ENCODE measurements around the gene IGDCC3. TPM values are rescaled to one million over a fixed set of nuclear protein-coding genes. Genes with fewer than 3 reads are reported as not detected.
"Not testable (repeated sequence)": the region's sequence is repeated elsewhere in the genome, so short reads cannot be mapped to it uniquely, and the experiment has no call there.

The IGDCC3 gene
- total RNA-seq, 2 donors from 2014 or later, result 7.9 to 13.5 TPM

- Histone ChIP-seq H3K27ac (ENCODE audit: low read depth, low read length) (peak overlapping the region; percentile 98), H3K4me3 (ENCODE audit: low read length) (peak overlapping the region; percentile 77), H3K36me3 (ENCODE audit: control insufficient read depth, insufficient read depth, low read length) (no peaks in the 10 kb centered on the region), H3K27me3 (ENCODE audit: control insufficient read depth, insufficient read depth, low read length, poor library complexity, severe bottlenecking) (peaks cover 19% of the 10 kb centered on the region), H3K9me3 (ENCODE audit: control insufficient read depth, low read length) (peaks cover 24% of the 10 kb centered on the region), H3K4me1 (ENCODE audit: control insufficient read depth, insufficient read depth, low read length) (no peaks in the 10 kb centered on the region), H3K9ac (ENCODE audit: extremely low read depth, low read length, poor library complexity, severe bottlenecking) (no peak overlapping the region)
- Mint-ChIP-seq H3K9me3 (peaks cover 31% of the 10 kb centered on the region), H3K27me3 (ENCODE audit: insufficient read depth) (peaks cover 36% of the 10 kb centered on the region), H3K36me3 (ENCODE audit: low read depth) (peaks cover 7% of the 10 kb centered on the region), H3K4me1 (peaks cover 7% of the 10 kb centered on the region), H3K4me3 (peak overlapping the region; percentile 51), H3K27ac (no peak overlapping the region)
- 1 to 3% methylated on average over 19 to 85 of the region's 85 CpGs for WGBS, 2 experiments (ENCODE audit: insufficient coverage in 1 of 2, insufficient read length in 1 of 2)
- DNase-seq, result peak; percentile 76
- TF ChIP-seq CTCF (conservative IDR thresholded peaks at IDR 0.05), result no peak
Measured at GRCh38 chr15:65355173-65355987, 22.4 kb downstream of the IGDCC3 start.

- Histone ChIP-seq H3K36me3 (ENCODE audit: control insufficient read depth, insufficient read depth, low read length) (no peaks in the 10 kb centered on the region), H3K4me1 (ENCODE audit: control insufficient read depth, insufficient read depth, low read length) (no peaks in the 10 kb centered on the region), H3K27ac (ENCODE audit: low read depth, low read length) (peak overlapping the region; percentile 97), H3K4me3 (ENCODE audit: low read length) (no peak overlapping the region), H3K9ac (ENCODE audit: extremely low read depth, low read length, poor library complexity, severe bottlenecking) (no peak overlapping the region), H3K9me3 (ENCODE audit: control insufficient read depth, low read length) (peaks cover 24% of the 10 kb centered on the region), H3K27me3 (ENCODE audit: control insufficient read depth, insufficient read depth, low read length, poor library complexity, severe bottlenecking) (peaks cover 19% of the 10 kb centered on the region)
- no peak for TF ChIP-seq CTCF (conservative IDR thresholded peaks at IDR 0.05)
- Mint-ChIP-seq H3K9me3 (peaks cover 31% of the 10 kb centered on the region), H3K4me1 (peaks cover 7% of the 10 kb centered on the region), H3K4me3 (peak overlapping the region; percentile 51), H3K27me3 (ENCODE audit: insufficient read depth) (peaks cover 36% of the 10 kb centered on the region), H3K27ac (no peak overlapping the region), H3K36me3 (ENCODE audit: low read depth) (peaks cover 8% of the 10 kb centered on the region)
- WGBS, 2 experiments (ENCODE audit: insufficient coverage in 1 of 2, insufficient read length in 1 of 2), result 61 to 82% methylated on average over 4 to 10 of the region's 10 CpGs
- DNase-seq, result no peak
Measured at GRCh38 chr15:65354835-65355172, 23.0 kb downstream of the IGDCC3 start.

- peaks cover 20% of the 10 kb centered on the region for H3K27me3 Mint-ChIP-seq (ENCODE audit: insufficient read depth)
- H3K9me3 Mint-ChIP-seq, result peaks cover 31% of the 10 kb centered on the region
- H3K4me3 ChIP-seq (ENCODE audit: low read length); H3K36me3 ChIP-seq (ENCODE audit: control insufficient read depth, insufficient read depth, low read length); H3K27ac Mint-ChIP-seq; H3K4me3 Mint-ChIP-seq; H3K4me1 ChIP-seq (ENCODE audit: control insufficient read depth, insufficient read depth, low read length); H3K36me3 Mint-ChIP-seq (ENCODE audit: low read depth); H3K9ac ChIP-seq (ENCODE audit: extremely low read depth, low read length, poor library complexity, severe bottlenecking); DNase-seq; H3K27ac ChIP-seq (ENCODE audit: low read depth, low read length): not testable (repeated sequence)
- peaks cover 16% of the 10 kb centered on the region for H3K4me1 Mint-ChIP-seq
- H3K27me3 ChIP-seq (ENCODE audit: control insufficient read depth, insufficient read depth, low read length, poor library complexity, severe bottlenecking), result peaks cover 19% of the 10 kb centered on the region
- H3K9me3 ChIP-seq (ENCODE audit: control insufficient read depth, low read length), result peaks cover 24% of the 10 kb centered on the region
- 81 to 100% methylated on average over 1 of the region's 1 CpG for WGBS, 2 experiments (ENCODE audit: insufficient coverage in 1 of 2, insufficient read length in 1 of 2)
Measured at GRCh38 chr15:65351972-65352371, 25.8 kb downstream of the IGDCC3 start.

All from endodermal cell (in vitro differentiated cells).